GM12891 (cell line): ENCODE results near the gene ZNF500.

Source experiments
- PAX5 ChIP-seq: IDR thresholded peaks from 2 replicates; pipeline ENCODE4 v1.6.1; 2011; ENCODE audit warnings: low read length, moderate library complexity, mild to moderate bottlenecking; ENCODE audit not compliant: insufficient read depth, severe bottlenecking
- POLR2A ChIP-seq: IDR thresholded peaks from 2 replicates; pipeline ENCODE4 v1.6.1; 2011; ENCODE audit warnings: low read depth, low read length, control low read depth
- POLR2AphosphoS5 ChIP-seq: IDR thresholded peaks from 2 replicates; pipeline ENCODE4 v1.6.1; 2011; ENCODE audit warnings: low read depth, low read length, control low read depth
- POU2F2 ChIP-seq: IDR thresholded peaks from 2 replicates; pipeline ENCODE4 v1.6.1; 2011; ENCODE audit warnings: low read depth, mild to moderate bottlenecking, control low read depth, low read length, moderate library complexity
- SPI1 ChIP-seq: IDR thresholded peaks from 2 replicates; pipeline ENCODE4 v1.6.1; 2011; ENCODE audit warnings: low read depth, low read length, control low read depth
- TAF1 ChIP-seq: IDR thresholded peaks from 2 replicates; pipeline ENCODE4 v1.6.1; 2011; ENCODE audit warnings: low read depth, low read length, control low read depth

GRCh38 chr16:4699046-4699556 is 67.9 kb downstream of the ZNF500 start:
- peak; percentile 51 for TF ChIP-seq POLR2A
- TF ChIP-seq TAF1 = no peak
- no peak for TF ChIP-seq POLR2AphosphoS5
- TF ChIP-seq POU2F2 = no peak
- no peak for TF ChIP-seq SPI1
- no peak for TF ChIP-seq PAX5
